NCI-H82 (cell line): ENCODE results near the gene SCFD2.

Source experiments
- DNase-seq: peaks from one replicate; lab custom pipeline; 2025; lab: John Stamatoyannopoulos, UW

SCFD2 gene

DNA sequence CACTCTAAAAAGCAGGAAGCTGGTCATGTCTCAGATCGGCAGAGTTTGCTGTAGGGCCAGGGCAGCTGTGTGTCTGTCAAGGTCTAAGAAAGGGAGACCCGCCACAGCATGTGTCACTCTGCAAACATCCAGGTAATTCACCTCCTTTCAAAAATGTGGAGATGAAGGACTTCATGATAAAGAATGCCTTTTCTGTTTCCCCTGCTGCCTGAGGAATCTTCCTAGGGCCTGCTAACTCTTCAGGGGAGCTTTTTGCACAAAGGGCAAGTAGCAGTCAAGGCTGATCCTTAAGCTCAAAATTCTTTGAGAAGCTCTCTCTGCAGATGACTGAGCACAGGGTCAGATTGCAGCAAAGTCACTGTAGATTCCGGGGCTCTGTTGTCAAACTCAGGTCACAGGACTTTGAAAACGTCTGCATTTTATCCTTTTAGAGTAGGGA, 482.7 kb downstream of the SCFD2 start:
- peak; percentile 43 for DNase-seq

GRCh38 chr4:52880994-52881393, 484.9 kb downstream of the SCFD2 start:
- DNase-seq = no peak

DNA sequence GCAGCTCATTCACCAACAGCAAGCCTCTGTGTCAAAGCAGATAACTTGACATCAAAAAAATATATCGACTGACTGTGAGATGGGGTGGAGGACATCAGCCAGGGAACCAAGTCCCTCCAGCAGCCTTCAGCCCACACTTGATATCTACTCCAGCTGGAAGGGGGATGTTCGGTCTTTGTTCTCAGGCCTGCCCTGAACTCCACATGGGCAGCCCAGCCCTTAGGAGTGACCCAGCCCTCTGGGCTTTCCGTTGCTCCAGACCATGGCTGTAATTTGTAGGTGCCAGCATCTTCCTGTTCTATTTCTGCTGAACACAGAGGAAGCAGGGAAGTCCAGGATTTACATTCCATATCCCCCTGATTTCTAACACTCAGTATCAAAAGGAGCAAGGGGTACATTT, 486.4 kb downstream of the SCFD2 start:
- no peak for DNase-seq

DNA sequence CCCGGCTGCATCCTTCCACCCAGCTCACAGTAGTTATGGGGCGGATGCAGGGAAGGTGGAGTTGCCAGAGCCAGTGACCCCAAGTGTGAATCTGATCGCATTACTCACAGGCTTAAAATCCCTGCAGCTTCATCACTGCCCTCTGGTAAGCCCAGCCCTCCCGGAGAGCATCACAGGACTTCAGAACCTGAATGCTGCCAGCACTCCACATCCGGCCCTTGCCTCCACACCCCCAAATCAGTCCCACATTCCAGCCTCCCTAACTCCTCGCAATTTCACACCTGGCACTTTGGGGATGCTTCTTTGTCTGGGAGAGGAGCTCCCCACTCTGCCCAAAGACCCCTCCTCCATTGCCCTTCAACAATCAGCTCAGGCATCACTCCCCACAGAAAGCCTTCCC, 488.2 kb downstream of the SCFD2 start:
- no peak for DNase-seq

- peak; percentile 14 for DNase-seq
Measured at GRCh38 chr4:52877036-52877435, 488.8 kb downstream of the SCFD2 start.

GRCh38 chr4:52876069-52876468, 489.8 kb downstream of the SCFD2 start:
- no peak for DNase-seq

DNA sequence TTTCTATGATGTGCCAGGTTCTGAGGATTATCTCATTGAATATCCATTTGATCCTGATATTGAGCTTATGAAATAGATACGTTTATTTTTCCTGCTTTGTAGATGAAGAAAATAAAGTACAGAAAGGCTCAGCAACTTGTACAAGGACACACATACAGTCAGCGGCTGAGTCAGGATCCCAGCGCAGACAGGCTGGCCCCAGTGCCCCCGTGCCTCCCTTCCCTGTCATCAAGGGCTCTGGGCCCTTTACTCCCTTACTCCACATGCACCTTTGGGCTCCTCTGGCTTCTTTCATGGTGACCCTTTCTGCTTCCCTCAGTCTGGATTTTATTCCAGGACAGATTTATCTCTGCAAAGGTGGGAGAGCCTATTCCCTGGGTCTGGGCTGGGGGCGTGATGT, 490.9 kb downstream of the SCFD2 start:
- DNase-seq = no peak

GRCh38 chr4:52873861-52874343, 492.0 kb downstream of the SCFD2 start:
- no peak for DNase-seq

DNA sequence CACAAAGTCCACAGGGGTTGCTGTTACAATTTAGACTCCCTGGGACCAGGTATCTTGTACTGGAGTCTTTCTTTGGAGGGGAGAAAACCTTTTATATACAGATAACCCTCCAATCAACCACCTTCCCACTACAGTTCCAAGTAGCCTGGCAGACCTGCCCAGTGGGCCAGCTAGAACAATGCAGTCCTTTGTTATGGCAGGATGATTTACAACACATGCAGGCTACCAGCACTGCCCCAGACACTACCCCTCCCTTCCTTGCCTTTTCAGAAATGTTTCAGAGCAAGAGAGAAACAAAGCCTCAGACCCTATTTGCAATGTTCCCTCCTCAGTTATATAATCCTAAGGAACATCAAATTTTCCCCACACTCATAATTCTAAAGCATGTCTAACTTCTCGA, 492.7 kb downstream of the SCFD2 start:
- DNase-seq = no peak

DNA sequence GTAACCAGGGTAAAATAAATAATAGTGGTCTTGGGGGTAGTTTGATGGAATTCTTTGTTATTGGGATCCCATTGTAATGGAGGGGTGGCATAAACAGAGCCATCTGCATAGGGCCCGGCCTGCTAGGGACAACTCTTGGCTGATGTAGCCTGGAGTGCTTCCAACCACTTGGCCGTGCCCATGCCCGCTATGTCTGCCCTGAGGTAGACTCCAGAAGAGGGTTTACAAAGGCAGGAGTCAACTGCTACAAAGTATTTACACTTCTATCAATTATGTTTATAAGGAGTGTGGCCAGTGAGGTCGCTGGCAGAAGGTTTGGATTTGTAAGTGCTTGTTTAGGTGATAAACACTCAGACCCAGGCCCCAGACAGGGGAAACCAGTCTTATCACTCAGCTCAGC, 495.6 kb downstream of the SCFD2 start:
- no peak for DNase-seq

- DNase-seq = peak; percentile 42
Measured at GRCh38 chr4:52869656-52870055, 496.2 kb downstream of the SCFD2 start.

DNA sequence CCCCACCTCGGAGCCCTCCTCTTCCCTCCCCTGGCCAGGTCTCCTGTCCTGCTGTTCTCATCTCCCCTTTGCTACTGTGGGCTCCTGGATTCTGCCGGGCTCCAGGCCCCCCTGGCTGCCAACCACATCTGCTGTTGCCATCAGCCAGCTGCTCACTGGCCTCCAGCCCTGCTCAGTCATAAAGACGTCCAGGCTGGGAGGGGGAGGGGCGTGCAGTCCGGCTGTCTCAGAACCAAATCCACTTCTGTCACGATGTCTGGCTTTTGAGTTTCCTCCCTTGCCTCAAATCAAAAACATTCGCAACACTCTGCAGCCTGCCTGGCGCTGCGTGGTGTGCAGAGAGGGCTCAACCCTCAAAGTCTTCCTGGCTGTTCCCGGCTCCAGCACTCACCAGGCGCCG, 496.7 kb downstream of the SCFD2 start:
- peak; percentile 92 for DNase-seq

GRCh38 chr4:52868133-52868532, 497.7 kb downstream of the SCFD2 start:
- peak; percentile 20 for DNase-seq

DNA sequence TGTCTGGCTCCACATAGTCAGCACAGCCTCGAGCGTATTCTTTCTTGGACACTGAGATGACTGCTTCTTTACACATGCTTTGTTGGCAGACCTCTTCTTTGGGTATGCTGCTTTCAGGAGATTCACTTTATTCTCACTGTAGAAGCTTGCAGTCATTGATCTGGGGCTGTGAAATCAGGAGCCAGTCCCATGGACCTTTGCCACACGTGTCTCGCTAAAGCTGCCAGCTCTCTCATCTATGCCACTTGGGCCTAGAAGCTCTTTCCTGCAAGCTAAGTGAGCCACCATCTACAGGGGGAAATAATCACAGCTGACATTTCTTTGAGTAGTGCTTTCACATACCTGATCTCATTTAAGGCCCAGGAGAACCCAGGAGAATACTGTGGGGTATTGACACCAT, 498.7 kb downstream of the SCFD2 start:
- DNase-seq = no peak

- DNase-seq = no peak
Measured at GRCh38 chr4:52866734-52867133, 499.1 kb downstream of the SCFD2 start.

GRCh38 chr4:52865300-52865699, 500.6 kb downstream of the SCFD2 start:
- DNase-seq = no peak

GRCh38 chr4:52864793-52865192, 501.1 kb downstream of the SCFD2 start:
- no peak for DNase-seq

- DNase-seq = peak; percentile 41
Measured at GRCh38 chr4:52863324-52863723, 502.5 kb downstream of the SCFD2 start.

DNA sequence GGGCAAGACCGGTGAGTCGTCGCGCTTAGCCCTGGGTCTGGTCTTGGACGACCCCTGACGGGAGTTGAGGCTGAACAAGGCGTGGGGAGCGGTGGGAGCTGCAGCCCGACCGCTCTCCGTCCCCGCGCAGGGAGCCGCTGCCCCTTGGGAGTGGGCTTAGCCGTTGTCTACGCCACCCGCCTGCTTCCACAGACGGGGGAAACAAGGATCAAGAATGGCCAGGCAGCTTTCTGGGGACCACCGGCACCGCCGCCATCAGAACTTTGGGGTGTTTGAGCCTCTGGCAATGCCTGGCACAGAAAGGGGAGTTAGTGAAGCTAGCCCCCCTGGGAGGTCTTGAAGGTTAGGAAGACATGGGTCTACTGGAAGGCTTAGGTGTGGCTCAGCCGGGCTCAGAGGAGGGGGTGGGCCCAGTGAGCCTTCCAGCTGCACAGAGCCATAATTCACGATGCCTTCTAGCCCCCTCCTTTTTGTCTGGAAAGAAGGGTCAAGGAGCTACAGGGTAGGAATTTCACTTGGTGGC, 503.2 kb downstream of the SCFD2 start:
- peak; percentile 45 for DNase-seq

DNA sequence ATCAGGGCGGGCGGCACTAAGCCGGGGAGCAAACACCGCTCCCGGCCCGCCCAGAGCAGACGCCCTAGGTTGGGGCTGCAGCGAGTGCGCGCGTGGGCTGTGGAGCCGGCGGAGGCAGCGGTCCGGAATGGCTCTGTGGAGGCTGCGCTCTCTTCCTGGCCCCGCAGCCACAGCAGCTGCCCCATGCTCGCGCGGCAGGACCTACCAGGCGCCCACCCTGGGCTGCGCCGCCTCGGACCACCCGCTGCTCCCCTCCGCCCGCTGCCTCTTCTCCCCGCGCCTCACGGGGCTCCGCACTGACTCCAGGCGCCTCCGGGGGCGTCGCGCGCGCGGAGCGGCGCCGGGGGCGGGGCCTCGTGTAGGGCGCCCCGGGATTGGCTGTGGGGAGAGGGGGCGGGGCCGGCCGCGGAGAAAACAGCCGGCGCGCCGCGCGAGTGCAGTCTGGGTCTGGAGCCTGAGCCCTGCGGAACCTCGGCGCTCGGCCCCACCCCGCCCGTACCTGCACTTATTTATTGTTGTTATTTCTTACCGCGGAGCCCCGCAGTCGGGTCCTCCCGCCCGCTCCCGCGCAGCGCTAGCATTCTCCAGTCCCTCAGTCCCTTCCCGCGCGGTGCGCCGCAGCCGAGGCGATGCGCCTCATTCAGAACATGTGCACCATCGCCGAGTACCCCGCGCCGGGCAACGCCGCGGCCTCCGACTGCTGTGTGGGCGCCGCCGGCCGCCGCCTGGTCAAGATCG, 503.8 kb downstream of the SCFD2 start, which contains the start of gene RASL11B:
Gene RASL11B (plus strand): TSS at position 439 of the 738 bp plus-strand sequence. CDS start 191 bp downstream, at position 630.
- DNase-seq = peak; percentile 85

DNA sequence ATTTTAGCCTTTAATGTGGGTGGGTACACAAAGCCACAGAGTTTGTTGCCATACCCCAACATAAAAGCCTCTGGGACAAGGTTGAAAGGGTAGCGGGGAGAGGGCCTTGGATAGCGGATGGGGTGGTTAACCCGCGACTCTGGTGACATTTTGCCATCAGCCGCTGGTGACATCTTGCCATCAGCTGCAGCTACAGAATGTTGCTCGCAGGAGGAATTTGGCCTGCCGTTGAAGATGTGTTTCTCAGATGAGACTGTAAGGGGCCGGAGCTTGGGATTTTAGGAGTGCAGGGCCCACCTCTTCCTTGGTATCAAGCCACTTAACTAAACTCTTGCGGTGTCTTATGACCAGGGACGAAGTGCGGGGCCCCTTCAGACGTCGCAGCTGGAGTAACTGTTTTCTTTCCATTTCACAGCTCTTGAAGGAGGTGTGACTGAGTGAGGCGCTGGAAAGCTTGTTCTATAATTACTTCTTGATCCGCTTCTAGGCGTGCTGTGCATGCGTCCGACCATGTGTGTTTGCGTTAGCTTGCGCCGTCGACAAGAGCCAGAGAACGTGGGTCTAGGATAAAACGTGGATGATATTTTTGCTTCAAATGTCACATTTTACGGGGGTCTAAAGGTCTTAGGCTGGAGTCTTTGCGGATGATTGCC, 504.6 kb downstream of the SCFD2 start:
- peak; percentile 44 for DNase-seq

DNA sequence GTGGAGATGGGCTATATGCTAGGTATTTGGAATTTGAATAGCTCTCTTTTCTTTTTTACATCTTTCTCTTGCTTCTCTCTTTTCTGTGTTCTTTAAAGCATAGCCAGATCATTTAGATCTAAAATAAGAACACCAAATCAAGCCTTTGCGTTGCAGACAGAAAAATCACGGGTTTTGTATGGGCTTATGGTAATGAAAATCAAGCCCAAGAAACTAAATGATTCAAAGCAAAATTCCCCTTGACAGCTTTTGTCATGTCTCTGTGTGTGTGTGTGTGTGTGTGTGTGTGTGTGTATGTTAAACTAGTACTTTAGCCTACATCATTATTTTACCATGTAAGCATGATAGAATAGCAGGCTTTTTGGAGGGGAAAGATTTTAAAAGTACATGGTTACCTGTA, 505.5 kb downstream of the SCFD2 start:
- DNase-seq = no peak

DNA sequence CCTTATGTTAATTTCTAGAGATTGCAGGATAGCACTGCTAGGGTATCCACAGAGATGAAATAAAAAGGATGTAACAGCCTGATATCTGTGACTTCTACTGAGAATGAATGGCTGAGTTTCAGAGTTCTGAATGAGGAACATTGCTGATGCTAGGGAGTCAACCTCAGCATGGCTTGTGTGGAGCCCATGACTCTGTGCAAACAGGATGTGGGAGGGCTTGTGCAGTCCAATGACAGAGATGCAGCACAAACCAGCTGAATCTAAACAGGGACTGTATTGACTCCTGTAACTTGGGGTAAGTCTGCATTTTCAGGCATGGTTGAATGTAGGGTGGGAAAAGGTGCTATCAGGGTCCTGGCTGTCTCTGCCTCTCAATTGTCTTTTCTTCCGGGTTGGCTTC, 509.1 kb downstream of the SCFD2 start:
- DNase-seq = no peak
